Activated T-cell treated with anti-CD3 and anti-CD28 coated beads for 24 hours (primary cell): ENCODE results near the gene SMYD1.

ENCODE experiments used
- DNase-seq: peaks from one replicate; pipeline ENCODE4 v3.0.0-alpha.2; 2020; ENCODE audit warnings: low read depth

Gene SMYD1

DNA sequence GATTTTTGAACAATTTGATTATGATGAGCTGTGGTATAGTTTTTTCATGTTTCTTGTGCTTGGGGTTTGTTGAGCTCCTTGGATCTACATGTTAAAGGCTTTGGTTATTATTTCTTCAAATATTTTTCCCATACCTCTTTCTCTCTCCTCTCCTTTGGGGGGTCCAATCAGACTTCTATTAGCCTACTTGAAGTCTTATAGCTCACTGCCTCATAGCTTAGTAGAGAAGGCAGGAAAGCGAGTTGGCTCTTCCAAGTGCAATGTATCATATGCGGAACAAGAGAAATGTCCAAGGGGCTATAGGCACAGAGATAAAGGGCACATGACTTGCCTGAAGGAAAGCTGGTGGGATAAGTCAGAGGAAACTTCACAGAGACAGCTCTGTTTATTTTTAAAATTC lies 74.3 kb downstream of the SMYD1 start:
- no peak for DNase-seq

DNA sequence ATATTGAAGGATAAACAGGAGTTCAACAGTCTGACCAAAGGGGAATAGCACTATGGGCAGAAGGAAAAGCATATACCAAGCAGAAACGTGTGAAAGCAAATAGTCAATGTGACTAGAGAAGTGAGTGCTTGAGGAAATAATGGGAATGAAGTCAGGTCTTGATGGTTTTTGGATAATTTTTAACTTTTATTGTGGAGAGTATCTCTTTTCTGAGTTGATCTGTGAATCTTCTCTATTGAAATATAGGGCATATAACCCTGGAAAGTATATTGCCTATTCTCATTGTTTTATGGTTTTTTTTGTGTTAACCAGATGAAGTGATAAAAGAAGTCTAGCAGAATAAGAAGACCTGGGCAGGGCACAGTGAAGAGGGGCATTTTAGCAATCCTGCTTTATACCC lies 76.6 kb downstream of the SMYD1 start:
- DNase-seq, result no peak

DNA sequence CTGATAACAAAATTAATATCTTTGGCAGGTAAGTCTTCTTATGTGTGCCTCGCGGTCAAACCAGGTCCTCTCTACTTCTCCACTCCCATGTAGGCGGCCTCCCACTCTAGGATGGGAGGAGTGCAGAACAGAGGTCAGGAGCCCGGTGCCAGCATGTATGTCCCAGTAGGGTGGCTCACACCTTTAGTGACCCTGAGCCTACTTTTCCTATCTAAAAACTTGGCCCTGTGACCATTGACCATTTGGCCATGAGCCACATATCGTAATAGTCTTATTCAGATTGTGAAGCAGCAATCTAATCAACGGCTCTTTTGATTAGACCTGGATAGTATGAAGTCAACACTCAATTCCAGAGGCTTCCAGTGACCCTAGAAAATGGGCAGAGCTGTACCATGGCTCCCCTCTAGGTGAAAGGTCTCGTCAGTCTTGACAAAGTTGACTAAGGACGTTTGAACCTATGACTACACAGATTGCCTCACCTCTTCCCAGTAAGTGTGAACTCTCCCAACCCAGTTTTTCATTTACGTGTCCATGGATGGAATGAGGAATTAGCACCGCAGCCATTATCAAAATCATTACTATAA lies 77.4 kb downstream of the SMYD1 start:
- DNase-seq, result no peak

DNA sequence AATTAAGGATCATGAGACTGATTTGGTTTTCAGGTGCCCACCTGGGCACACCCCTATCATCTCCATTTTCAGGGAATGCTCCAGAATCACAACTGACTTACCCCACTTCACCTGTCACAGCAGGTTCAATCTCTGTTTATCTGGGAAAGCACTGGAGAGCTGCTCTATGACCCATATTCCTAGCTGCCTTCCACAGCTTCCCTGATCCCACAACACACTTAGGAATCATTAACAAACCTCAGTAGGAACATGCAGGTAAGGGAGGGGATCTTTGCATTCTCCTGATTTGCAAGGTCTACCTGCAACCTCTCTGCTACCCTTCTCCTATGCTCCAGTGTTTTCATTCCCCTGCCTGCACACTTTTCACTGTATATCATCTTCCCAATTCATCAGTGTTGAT lies 79.0 kb downstream of the SMYD1 start:
- DNase-seq, result no peak

DNA sequence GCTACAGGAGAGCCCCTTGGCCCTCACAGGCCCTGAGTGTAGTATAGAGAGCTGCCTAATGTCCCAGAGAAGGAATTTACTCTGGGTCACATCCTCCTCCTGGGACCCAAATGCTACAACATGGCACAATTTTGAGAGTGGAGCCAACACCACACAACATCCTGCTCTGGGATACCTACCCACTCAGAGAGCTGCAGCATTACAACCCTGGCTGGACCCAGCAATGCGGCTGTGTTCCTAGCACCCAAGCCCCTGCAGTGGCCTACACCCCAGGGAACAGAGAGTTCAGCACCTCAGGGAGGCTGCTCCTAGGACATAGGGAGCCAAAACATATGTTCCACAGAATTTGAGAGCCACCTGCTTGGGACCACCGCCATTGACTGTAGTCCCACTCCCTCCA lies 79.5 kb downstream of the SMYD1 start:
- no peak for DNase-seq

DNA sequence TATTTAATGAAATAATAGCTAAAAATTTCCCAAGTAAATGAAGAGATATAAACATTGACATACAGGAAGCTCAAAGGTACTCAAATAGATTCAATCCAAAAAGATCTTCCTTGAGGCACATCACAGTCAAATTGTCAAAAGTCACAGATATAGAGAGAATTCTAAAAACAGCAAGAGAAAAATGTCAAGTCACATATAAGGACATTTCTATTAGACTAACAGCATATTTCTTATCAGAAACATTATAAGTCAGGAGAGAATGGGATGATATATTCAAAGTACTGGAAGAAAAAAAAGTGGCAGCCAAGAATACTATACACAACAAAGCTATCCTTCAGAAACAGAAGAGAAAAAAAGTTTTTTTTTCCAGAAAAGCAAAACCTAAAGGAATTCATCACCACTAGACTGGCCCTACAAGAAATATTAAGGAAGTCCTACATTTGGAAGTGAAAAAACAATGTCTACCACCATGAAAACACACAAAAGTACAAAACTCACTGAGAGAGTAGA lies 81.4 kb downstream of the SMYD1 start:
- no peak for DNase-seq

DNA sequence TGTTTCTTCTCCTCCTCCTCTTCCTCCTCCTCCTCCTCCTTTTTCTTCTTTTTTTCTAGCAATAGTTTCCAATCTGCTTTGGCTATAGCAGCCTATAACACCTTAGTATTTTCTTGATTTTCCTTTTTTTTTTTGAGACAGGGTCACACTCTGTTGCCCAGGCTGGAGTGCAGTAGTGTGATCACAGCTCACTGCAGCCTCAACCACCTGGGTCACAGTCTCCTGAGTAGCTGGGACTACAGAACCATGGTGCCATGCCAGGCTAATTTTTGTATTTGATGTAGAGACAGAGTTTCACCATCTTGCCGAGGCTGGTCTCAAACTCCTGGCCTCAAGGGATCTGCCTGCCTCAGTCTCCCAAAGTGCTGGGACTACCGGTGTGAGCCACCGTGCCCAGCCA lies 91.9 kb downstream of the SMYD1 start:
- DNase-seq, result no peak

DNA sequence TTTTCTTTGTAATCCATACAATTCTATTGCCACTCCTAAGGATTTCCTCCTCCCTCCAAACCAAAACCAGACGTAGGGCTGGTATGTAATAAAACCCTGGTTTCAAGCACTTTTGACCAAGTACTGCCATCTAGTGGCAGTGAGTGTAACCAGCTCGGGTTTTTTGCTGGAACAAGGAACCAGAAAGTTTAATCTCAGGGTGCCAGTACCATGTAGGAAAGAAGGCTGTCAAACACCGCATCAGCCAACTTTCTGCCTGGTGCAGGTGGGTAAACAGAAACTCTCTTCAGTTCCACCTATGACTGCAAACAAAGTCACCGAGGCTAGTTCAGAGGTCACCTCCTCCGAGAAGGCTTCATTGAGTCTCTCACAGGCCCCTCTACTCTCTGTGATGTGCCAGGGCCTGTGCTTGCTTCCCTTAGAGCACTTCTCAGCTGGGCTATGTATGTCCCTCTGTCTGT lies 92.4 kb downstream of the SMYD1 start:
- DNase-seq, result peak; percentile 46

DNA sequence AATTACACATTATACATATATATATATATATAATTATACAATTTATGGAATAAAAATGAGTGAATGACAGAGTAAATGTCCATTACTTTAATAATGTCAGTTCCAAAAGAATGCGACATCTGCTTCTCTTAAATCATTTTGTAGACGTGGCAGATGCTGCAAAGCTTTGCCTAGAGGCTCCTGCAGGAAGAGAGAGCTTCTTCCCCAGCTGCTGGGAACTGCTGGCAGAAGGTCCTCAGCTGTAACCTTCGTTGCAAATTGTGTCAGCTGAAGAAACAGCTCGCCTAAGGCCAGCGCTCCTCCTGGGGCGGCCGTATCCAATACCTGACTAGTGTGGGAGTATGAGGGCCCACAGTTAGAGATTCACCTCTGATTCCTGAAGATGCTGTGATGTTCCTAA lies 92.9 kb downstream of the SMYD1 start:
- DNase-seq, result no peak

DNA sequence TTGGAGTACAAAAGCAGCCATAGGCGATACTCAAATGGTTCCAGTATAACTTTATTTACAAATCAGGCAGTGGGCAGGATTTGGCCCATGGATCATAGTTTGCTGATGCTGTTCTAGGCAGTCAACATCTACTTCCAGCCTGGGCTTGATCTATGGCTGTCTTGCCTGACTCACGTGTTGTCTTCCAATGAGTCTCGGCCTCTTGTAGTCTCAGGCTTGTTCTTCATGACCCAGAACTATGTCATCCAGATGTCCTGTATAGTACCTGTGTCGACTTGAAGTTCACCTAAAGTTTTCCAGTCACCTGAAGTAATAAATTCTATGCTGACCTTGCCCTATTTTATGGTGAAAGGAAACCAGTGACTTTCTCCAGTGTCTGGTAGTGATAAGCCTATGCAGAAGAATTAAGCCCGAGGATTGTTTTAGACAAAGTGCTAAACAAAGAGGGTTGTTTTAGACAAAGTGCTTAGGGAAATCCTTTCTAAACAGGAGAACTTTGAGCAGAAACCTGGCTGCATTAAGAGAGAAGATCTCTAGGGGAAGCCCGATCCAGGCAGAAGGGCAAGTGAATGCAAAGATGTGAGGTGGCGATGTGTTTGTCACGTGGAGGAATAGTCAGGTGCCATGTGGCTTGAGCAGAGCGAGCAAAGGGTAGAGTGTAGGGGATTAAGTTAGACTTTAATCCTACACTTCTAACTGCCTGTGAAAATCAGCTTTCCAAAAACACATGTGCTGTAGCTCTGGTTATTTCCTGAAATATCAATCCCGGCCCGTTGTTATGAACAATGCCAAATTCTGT lies 94.0 kb downstream of the SMYD1 start:
- DNase-seq, result no peak
